Peyer's patch (tissue), 4 donors: ENCODE measurements around the gene NEURL2.

Experiments used
- CTCF ChIP-seq, 6 experiments: fragments of 450-650 bp in 4 of 6; fragments of 200-600 bp in 2 of 6; sonication (generic) in 1 of 6; IDR thresholded peaks; one replicate each; pipeline ENCODE4 v1.5.1; 2017 to 2019; ENCODE audit warnings: antibody characterized with exemption in 6 of 6, mild to moderate bottlenecking in 3 of 6, moderate library complexity in 1 of 6
- POLR2A ChIP-seq, 2 donors: fragments of 450-650 bp; IDR thresholded peaks; one replicate each; pipeline ENCODE4 v1.5.1; 2017; ENCODE audit warnings: antibody characterized with exemption in 2 of 2, mild to moderate bottlenecking in 2 of 2, moderate library complexity in 2 of 2

GRCh38 chr20:45910670-45911485 is 19.9 kb upstream of the NEURL2 start:
- TF ChIP-seq CTCF (IDR thresholded peaks at IDR 0.05) (no peak), POLR2A (IDR thresholded peaks at IDR 0.05) (peak in 1 of 2 donors; percentile 42)
